Measurements from ENCODE around the gene GRAMD1B.

GRAMD1B gene

GRCh38 chr11:123544631-123545375 is 114.7 kb downstream of the GRAMD1B start:
- H3K27me3 ChIP-seq (ENCODE audit: control insufficient read depth in 5 of 5, insufficient read depth in 4 of 5, low read length in 5 of 5) = no peaks in the 10 kb centered on the region
- H3K27ac ChIP-seq (ENCODE audit: low read depth, low read length) = no peak overlapping the region
- peaks cover 0 to 1% (median 0%) of the 10 kb centered on the region in 5 donors for H3K4me1 ChIP-seq (ENCODE audit: control insufficient read depth in 5 of 5, insufficient read depth in 5 of 5, low read length in 5 of 5)
- no peaks in the 10 kb centered on the region for H3K9me3 ChIP-seq (ENCODE audit: control insufficient read depth in 5 of 5, low read length in 5 of 5)
- no peak overlapping the region for H3K9ac ChIP-seq (ENCODE audit: low read length in 5 of 5)
- no peaks in the 10 kb centered on the region for H3K36me3 ChIP-seq (ENCODE audit: control insufficient read depth in 5 of 5, insufficient read depth in 5 of 5, low read length in 5 of 5)
- no peak overlapping the region for H3K4me3 ChIP-seq (ENCODE audit: low read depth in 1 of 5, low read length in 5 of 5)

GRCh38 chr11:123545726-123546270 is 115.7 kb downstream of the GRAMD1B start:
- Histone ChIP-seq H3K27ac (ENCODE audit: low read depth, low read length) (no peak overlapping the region), H3K9me3 (ENCODE audit: control insufficient read depth in 5 of 5, low read length in 5 of 5) (no peaks in the 10 kb centered on the region), H3K27me3 (ENCODE audit: control insufficient read depth in 5 of 5, insufficient read depth in 4 of 5, low read length in 5 of 5) (peaks cover 0 to 3% (median 0%) of the 10 kb centered on the region in 5 donors), H3K4me3 (ENCODE audit: low read depth in 1 of 5, low read length in 5 of 5) (no peak overlapping the region), H3K4me1 (ENCODE audit: control insufficient read depth in 5 of 5, insufficient read depth in 5 of 5, low read length in 5 of 5) (peaks cover 0 to 3% (median 0%) of the 10 kb centered on the region in 5 donors), H3K36me3 (ENCODE audit: control insufficient read depth in 5 of 5, insufficient read depth in 5 of 5, low read length in 5 of 5) (no peaks in the 10 kb centered on the region), H3K9ac (ENCODE audit: low read length in 5 of 5) (no peak overlapping the region)

GRCh38 chr11:123546515-123546914 is 116.4 kb downstream of the GRAMD1B start:
- Histone ChIP-seq H3K4me3 (ENCODE audit: low read depth in 1 of 5, low read length in 5 of 5) (no peak overlapping the region), H3K9me3 (ENCODE audit: control insufficient read depth in 5 of 5, low read length in 5 of 5) (no peaks in the 10 kb centered on the region), H3K4me1 (ENCODE audit: control insufficient read depth in 5 of 5, insufficient read depth in 5 of 5, low read length in 5 of 5) (peaks cover 0 to 3% (median 0%) of the 10 kb centered on the region in 5 donors), H3K27ac (ENCODE audit: low read depth, low read length) (no peak overlapping the region), H3K9ac (ENCODE audit: low read length in 5 of 5) (no peak overlapping the region), H3K27me3 (ENCODE audit: control insufficient read depth in 5 of 5, insufficient read depth in 4 of 5, low read length in 5 of 5) (peaks cover 0 to 3% (median 0%) of the 10 kb centered on the region in 5 donors), H3K36me3 (ENCODE audit: control insufficient read depth in 5 of 5, insufficient read depth in 5 of 5, low read length in 5 of 5) (no peaks in the 10 kb centered on the region)

GRCh38 chr11:123547180-123547579 is 117.1 kb downstream of the GRAMD1B start:
- Histone ChIP-seq H3K27me3 (ENCODE audit: control insufficient read depth in 5 of 5, insufficient read depth in 4 of 5, low read length in 5 of 5) (peaks cover 0 to 3% (median 0%) of the 10 kb centered on the region in 5 donors), H3K4me3 (ENCODE audit: low read depth in 1 of 5, low read length in 5 of 5) (no peak overlapping the region), H3K4me1 (ENCODE audit: control insufficient read depth in 5 of 5, insufficient read depth in 5 of 5, low read length in 5 of 5) (peaks cover 0 to 3% (median 0%) of the 10 kb centered on the region in 5 donors), H3K27ac (ENCODE audit: low read depth, low read length) (no peak overlapping the region), H3K36me3 (ENCODE audit: control insufficient read depth in 5 of 5, insufficient read depth in 5 of 5, low read length in 5 of 5) (no peaks in the 10 kb centered on the region), H3K9ac (ENCODE audit: low read length in 5 of 5) (no peak overlapping the region), H3K9me3 (ENCODE audit: control insufficient read depth in 5 of 5, low read length in 5 of 5) (no peaks in the 10 kb centered on the region)

GRCh38 chr11:123548774-123549173 is 118.7 kb downstream of the GRAMD1B start:
- no peak overlapping the region for H3K9ac ChIP-seq (ENCODE audit: low read length in 5 of 5)
- H3K36me3 ChIP-seq (ENCODE audit: control insufficient read depth in 5 of 5, insufficient read depth in 5 of 5, low read length in 5 of 5) = no peaks in the 10 kb centered on the region
- peaks cover 0 to 3% (median 0%) of the 10 kb centered on the region in 5 donors for H3K4me1 ChIP-seq (ENCODE audit: control insufficient read depth in 5 of 5, insufficient read depth in 5 of 5, low read length in 5 of 5)
- H3K27me3 ChIP-seq (ENCODE audit: control insufficient read depth in 5 of 5, insufficient read depth in 4 of 5, low read length in 5 of 5) = peaks cover 0 to 3% (median 0%) of the 10 kb centered on the region in 5 donors
- no peak overlapping the region for H3K4me3 ChIP-seq (ENCODE audit: low read depth in 1 of 5, low read length in 5 of 5)
- H3K9me3 ChIP-seq (ENCODE audit: control insufficient read depth in 5 of 5, low read length in 5 of 5) = no peaks in the 10 kb centered on the region
- H3K27ac ChIP-seq (ENCODE audit: low read depth, low read length) = no peak overlapping the region

DNA sequence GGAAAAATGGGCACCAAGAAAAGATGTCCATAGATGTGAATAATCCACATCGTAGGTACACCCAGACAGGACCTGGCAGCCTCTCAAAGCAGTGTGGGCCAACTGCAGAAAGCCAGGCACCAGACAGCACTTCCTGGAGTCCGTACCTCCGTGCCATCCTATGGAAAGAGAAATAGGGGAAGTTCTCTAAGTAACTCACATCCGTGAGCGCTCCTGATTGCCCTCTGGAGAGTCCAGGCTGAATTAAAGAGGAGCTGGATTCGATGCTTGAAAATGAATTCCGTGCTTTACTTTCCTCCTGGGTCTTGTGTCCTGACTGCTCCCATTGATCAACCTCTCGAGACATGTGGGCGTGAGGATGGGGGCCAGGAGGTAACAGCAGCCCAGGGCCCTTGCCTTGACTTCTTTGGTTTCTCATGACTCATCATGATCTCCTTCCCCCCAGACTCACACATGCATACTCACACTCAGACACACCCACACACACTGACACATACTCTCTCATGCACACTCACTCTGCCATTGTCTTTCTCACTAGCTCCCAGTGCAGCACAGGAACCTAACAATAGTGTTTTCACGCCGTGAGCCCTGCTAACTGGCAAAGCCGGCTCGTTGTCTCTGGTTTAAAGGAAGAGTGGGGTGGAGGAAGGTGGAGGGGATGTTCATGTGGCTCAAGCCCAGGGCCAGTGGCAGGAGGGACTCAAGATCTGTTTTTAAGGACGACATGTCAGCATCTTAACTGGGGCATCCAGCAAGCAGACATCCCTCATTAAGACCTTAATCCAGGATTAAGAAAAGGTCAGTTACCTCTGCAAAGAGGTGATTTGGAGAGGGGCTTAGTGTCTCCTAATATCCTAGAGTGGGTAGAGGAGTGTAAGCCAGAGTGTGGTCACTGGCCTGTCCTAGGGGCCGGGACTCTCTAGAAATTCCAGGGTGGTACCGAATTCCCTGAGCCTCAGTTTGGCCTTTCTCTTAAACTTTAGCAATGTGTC is 120.2 kb downstream of the GRAMD1B start:
- Histone ChIP-seq H3K4me3 (ENCODE audit: low read depth in 1 of 5, low read length in 5 of 5) (no peak overlapping the region), H3K27ac (ENCODE audit: low read depth, low read length) (no peak overlapping the region), H3K9ac (ENCODE audit: low read length in 5 of 5) (no peak overlapping the region), H3K4me1 (ENCODE audit: control insufficient read depth in 5 of 5, insufficient read depth in 5 of 5, low read length in 5 of 5) (peaks cover 0 to 3% (median 0%) of the 10 kb centered on the region in 5 donors), H3K9me3 (ENCODE audit: control insufficient read depth in 5 of 5, low read length in 5 of 5) (peaks cover 0 to 3% (median 0%) of the 10 kb centered on the region in 5 donors), H3K27me3 (ENCODE audit: control insufficient read depth in 5 of 5, insufficient read depth in 4 of 5, low read length in 5 of 5) (peaks cover 0 to 3% (median 0%) of the 10 kb centered on the region in 5 donors), H3K36me3 (ENCODE audit: control insufficient read depth in 5 of 5, insufficient read depth in 5 of 5, low read length in 5 of 5) (no peaks in the 10 kb centered on the region)

GRCh38 chr11:123551079-123551478 is 121.0 kb downstream of the GRAMD1B start:
- Histone ChIP-seq H3K27me3 (ENCODE audit: control insufficient read depth in 5 of 5, insufficient read depth in 4 of 5, low read length in 5 of 5) (peaks cover 0 to 3% (median 0%) of the 10 kb centered on the region in 5 donors), H3K9me3 (ENCODE audit: control insufficient read depth in 5 of 5, low read length in 5 of 5) (peaks cover 0 to 3% (median 0%) of the 10 kb centered on the region in 5 donors), H3K4me3 (ENCODE audit: low read depth in 1 of 5, low read length in 5 of 5) (no peak overlapping the region), H3K36me3 (ENCODE audit: control insufficient read depth in 5 of 5, insufficient read depth in 5 of 5, low read length in 5 of 5) (no peaks in the 10 kb centered on the region), H3K4me1 (ENCODE audit: control insufficient read depth in 5 of 5, insufficient read depth in 5 of 5, low read length in 5 of 5) (peaks cover 0 to 3% (median 0%) of the 10 kb centered on the region in 5 donors), H3K27ac (ENCODE audit: low read depth, low read length) (no peak overlapping the region), H3K9ac (ENCODE audit: low read length in 5 of 5) (no peak overlapping the region)

DNA sequence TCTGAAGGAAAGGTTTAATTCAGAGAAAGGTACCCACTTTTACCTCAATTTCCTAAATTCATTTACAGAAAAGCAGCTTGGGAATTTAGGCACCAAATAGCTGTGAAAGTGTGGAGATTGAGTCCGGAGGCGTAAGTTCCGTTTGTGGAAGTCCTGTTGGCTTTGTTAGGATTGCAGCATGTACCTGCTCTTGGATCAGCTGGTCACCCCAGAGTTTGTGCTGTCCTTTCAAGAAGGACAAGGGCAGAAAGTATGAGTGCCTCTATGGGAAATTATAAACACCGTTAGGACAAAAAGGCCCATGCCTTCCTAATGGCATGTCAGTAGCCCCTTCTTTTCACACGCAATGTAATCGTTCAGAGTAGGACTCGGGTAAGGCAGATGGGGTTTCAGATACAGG is 126.6 kb downstream of the GRAMD1B start:
- Histone ChIP-seq H3K27me3 (ENCODE audit: control insufficient read depth in 5 of 5, insufficient read depth in 4 of 5, low read length in 5 of 5) (peaks cover 0 to 9% (median 5%) of the 10 kb centered on the region in 5 donors), H3K4me1 (ENCODE audit: control insufficient read depth in 5 of 5, insufficient read depth in 5 of 5, low read length in 5 of 5) (peaks cover 0 to 17% (median 16%) of the 10 kb centered on the region in 5 donors), H3K4me3 (ENCODE audit: low read depth in 1 of 5, low read length in 5 of 5) (no peak overlapping the region), H3K9me3 (ENCODE audit: control insufficient read depth in 5 of 5, low read length in 5 of 5) (peaks cover 0 to 3% (median 0%) of the 10 kb centered on the region in 5 donors), H3K9ac (ENCODE audit: low read length in 5 of 5) (no peak overlapping the region), H3K36me3 (ENCODE audit: control insufficient read depth in 5 of 5, insufficient read depth in 5 of 5, low read length in 5 of 5) (no peaks in the 10 kb centered on the region), H3K27ac (ENCODE audit: low read depth, low read length) (no peak overlapping the region)

DNA sequence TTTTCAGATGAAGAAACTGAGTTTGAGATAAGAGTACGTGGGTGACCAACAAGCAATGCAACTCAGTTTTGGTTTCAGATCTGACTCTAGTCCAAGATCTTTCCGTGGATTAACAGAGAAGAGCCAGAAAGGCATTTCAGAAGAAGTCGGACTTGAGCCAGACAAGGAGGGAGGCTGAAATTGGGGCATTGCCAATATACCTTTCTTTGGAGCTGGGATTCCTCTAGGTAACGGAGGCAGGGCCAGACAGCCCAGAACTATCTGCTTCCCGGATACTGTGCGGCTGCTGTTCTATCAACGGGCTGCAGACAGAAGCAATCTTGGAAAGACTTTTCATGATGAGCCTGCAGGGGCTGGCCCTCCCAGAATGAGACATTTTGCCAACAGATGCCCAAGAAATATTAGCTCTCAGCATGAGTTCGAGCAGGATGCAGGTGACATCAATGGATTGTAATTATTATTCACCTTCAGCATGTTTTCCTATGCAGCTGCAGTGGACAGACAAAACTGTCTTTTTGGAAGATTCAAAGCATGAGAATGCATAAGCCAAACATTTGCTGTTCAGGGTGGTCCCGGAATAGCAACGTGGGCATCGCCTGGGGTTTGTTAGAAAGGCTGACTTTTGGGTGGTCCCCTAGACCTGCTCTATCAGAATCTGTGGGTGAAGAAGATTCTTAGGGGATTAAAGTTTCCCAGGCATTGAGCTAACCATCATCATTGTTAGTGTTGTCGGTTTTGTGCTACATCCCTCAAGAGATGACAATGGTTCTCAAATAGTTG is 128.7 kb downstream of the GRAMD1B start:
- no peak overlapping the region for H3K9ac ChIP-seq (ENCODE audit: low read length in 5 of 5)
- no peak overlapping the region for H3K27ac ChIP-seq (ENCODE audit: low read depth, low read length)
- no peak overlapping the region for H3K4me3 ChIP-seq (ENCODE audit: low read depth in 1 of 5, low read length in 5 of 5)

More for the DNA sequence above, 128.7 kb downstream of the GRAMD1B start:
- Histone ChIP-seq H3K27me3 (ENCODE audit: control insufficient read depth in 5 of 5, insufficient read depth in 4 of 5, low read length in 5 of 5) (peaks cover 0 to 9% (median 5%) of the 10 kb centered on the region in 5 donors), H3K36me3 (ENCODE audit: control insufficient read depth in 5 of 5, insufficient read depth in 5 of 5, low read length in 5 of 5) (no peaks in the 10 kb centered on the region), H3K4me1 (ENCODE audit: control insufficient read depth in 5 of 5, insufficient read depth in 5 of 5, low read length in 5 of 5) (peaks cover 0 to 17% (median 16%) of the 10 kb centered on the region in 5 donors), H3K9me3 (ENCODE audit: control insufficient read depth in 5 of 5, low read length in 5 of 5) (peaks cover 0 to 3% (median 0%) of the 10 kb centered on the region in 5 donors)

All from subcutaneous abdominal adipose tissue (tissue), 5 donors.